SK-N-SH (cell line): Measurements from ENCODE around the gene ZNF208. TPM values are rescaled to one million over a fixed set of nuclear protein-coding genes. Genes with fewer than 3 reads are reported as not detected.
"Not testable (repeated sequence)": the region's sequence is repeated elsewhere in the genome, so short reads cannot be mapped to it uniquely, and the experiment has no call there.

Source experiments
- CTCF ChIA-PET: fragments of 300-600, 350-600 bp; formaldehyde crosslinking; extraction: SDS; loops from one replicate; lab custom pipeline; 2021; lab: Yijun Ruan, JAX
- POLR2A ChIA-PET: fragments of 350-600 bp; sonication (Branson Sonifier 250); formaldehyde crosslinking; extraction: SDS; loops from one replicate; lab custom pipeline; 2020; ENCODE audit warnings: antibody characterized with exemption, inconsistent platforms; lab: Yijun Ruan, JAX
- DNase-seq: peaks from one replicate; pipeline ENCODE4 v3.0.0; 2012
- H2AFZ ChIP-seq: fragments of 200-600 bp; sonication (generic); 2 replicates; pipeline ENCODE4 v1.8.1; 2016; ENCODE audit warnings: antibody characterized with exemption, mild to moderate bottlenecking, low read depth
- H3F3A ChIP-seq: fragments of 200-600 bp; sonication (generic); replicated peaks from 2 replicates; pipeline ENCODE3; 2016; ENCODE audit warnings: antibody characterized with exemption, mild to moderate bottlenecking; ENCODE audit not compliant: insufficient read depth
- H3K27ac ChIP-seq, 2 experiments: fragments of 200-500 bp in 1 of 2; fragments of 200-600 bp in 1 of 2; sonication (Bioruptor generic) in 1 of 2; sonication (generic), shearing (Covaris generic) in 1 of 2; 2 replicates each; pipeline versions ENCODE4 v1.5.1 to v1.6.1; 2014 to 2016; ENCODE audit warnings: low read depth in 2 of 2, inconsistent platforms in 1 of 2, low read length in 1 of 2, mild to moderate bottlenecking in 1 of 2, mixed read lengths in 1 of 2
- H3K27me3 ChIP-seq: fragments of 200-600 bp; sonication (generic), shearing (Covaris generic); 2 replicates; pipeline ENCODE4 v1.6.1; 2016; ENCODE audit warnings: mixed run types; ENCODE audit not compliant: insufficient read depth
- H3K36me3 ChIP-seq, 2 experiments: fragments of 200-500 bp in 1 of 2; fragments of 200-600 bp in 1 of 2; sonication (Bioruptor generic) in 1 of 2; sonication (generic) in 1 of 2; replicated peaks in 1 of 2; 2 replicates each; pipeline versions ENCODE3 to v1.5.1; 2014 to 2016; ENCODE audit warnings: low read length in 1 of 2, mild to moderate bottlenecking in 1 of 2; ENCODE audit not compliant: insufficient read depth in 2 of 2, control insufficient read depth in 1 of 2
- H3K4me1 ChIP-seq, 2 experiments: fragments of 200-500 bp in 1 of 2; fragments of 200-600 bp in 1 of 2; sonication (Bioruptor generic) in 1 of 2; sonication (generic), shearing (Covaris generic) in 1 of 2; 2 replicates each; pipeline versions ENCODE4 v1.5.1 to v1.6.1; 2014 to 2016; ENCODE audit warnings: low read depth in 1 of 2, low read length in 1 of 2, mixed run types in 1 of 2; ENCODE audit not compliant: insufficient read depth in 2 of 2, control insufficient read depth in 1 of 2
- H3K4me2 ChIP-seq: fragments of 200-600 bp; sonication (generic), shearing (Covaris generic); 2 replicates; pipeline ENCODE4 v1.6.1; 2017; ENCODE audit warnings: mixed run types
- H3K4me3 ChIP-seq, 2 experiments: fragments of 200-500 bp in 1 of 2; fragments of 200-600 bp in 1 of 2; sonication (Bioruptor generic) in 1 of 2; sonication (generic), shearing (Covaris generic) in 1 of 2; 2 replicates each; pipeline versions ENCODE4 v1.5.1 to v1.8.1; 2014 to 2016; ENCODE audit warnings: low read depth in 2 of 2, inconsistent platforms in 1 of 2, low read length in 1 of 2, mild to moderate bottlenecking in 1 of 2, mixed read lengths in 1 of 2, moderate library complexity in 1 of 2
- H3K79me2 ChIP-seq: fragments of 200-600 bp; sonication (generic); 2 replicates; pipeline ENCODE4 v1.8.1; 2017; ENCODE audit warnings: mild to moderate bottlenecking; ENCODE audit not compliant: insufficient read depth
- H3K9ac ChIP-seq: fragments of 200-600 bp; sonication (generic); 2 replicates; pipeline ENCODE4 v1.6.1; 2017; ENCODE audit warnings: mixed run types
- H3K9me2 ChIP-seq: fragments of 200-600 bp; sonication (generic); 2 replicates; pipeline ENCODE4 v1.6.1; 2017; ENCODE audit warnings: mixed run types
- H3K9me3 ChIP-seq: fragments of 200-600 bp; sonication (generic); 2 replicates; pipeline ENCODE4 v1.6.1; 2017; ENCODE audit warnings: mixed run types, mild to moderate bottlenecking, moderate library complexity
- H4K20me1 ChIP-seq: fragments of 200-600 bp; sonication (generic); 2 replicates; pipeline ENCODE4 v1.6.1; 2017; ENCODE audit warnings: mild to moderate bottlenecking, mixed run types; ENCODE audit not compliant: insufficient read depth
- ELF1 ChIP-seq: IDR thresholded peaks from 2 replicates; pipeline ENCODE4 v1.4.0; 2012
- EZH2phosphoT487 ChIP-seq: fragments of 200-600 bp; sonication (generic); IDR thresholded peaks from 2 replicates; pipeline ENCODE4 v1.6.1; 2017; ENCODE audit warnings: low read depth, mixed run types, mild to moderate bottlenecking, antibody characterized with exemption, moderate library complexity, borderline replicate concordance
- FOSL2 ChIP-seq: IDR thresholded peaks from 2 replicates; pipeline ENCODE4 v1.4.0; 2012; ENCODE audit warnings: low read depth, mild to moderate bottlenecking, moderate library complexity, borderline replicate concordance
- GABPA ChIP-seq: IDR thresholded peaks from 2 replicates; pipeline ENCODE4 v1.4.0; 2012; ENCODE audit warnings: low read depth, mild to moderate bottlenecking
- GATA2 ChIP-seq: sonication (generic); formaldehyde crosslinking; IDR thresholded peaks from 2 replicates; pipeline ENCODE4 v1.5.0; 2020; ENCODE audit warnings: mild to moderate bottlenecking, missing genetic modification reagents
- JUND ChIP-seq: IDR thresholded peaks from 2 replicates; pipeline ENCODE4 v1.4.0; 2012
- MXI1 ChIP-seq: IDR thresholded peaks from 2 replicates; pipeline ENCODE4 v1.6.1; 2012; ENCODE audit warnings: mild to moderate bottlenecking, low read depth, low read length, improper control_type of control experiment
- PBX3 ChIP-seq: IDR thresholded peaks from 2 replicates; pipeline ENCODE4; 2012
- RCOR1 ChIP-seq: fragments of 150-350 bp; IDR thresholded peaks from 2 replicates; pipeline ENCODE4 v1.6.1; 2017; ENCODE audit warnings: antibody characterized with exemption, low read length
- RFX5 ChIP-seq: IDR thresholded peaks from 2 replicates; pipeline ENCODE4 v1.6.1; 2012; ENCODE audit warnings: mild to moderate bottlenecking, improper control_type of control experiment, low read length
- RXRA ChIP-seq: IDR thresholded peaks from 2 replicates; pipeline ENCODE4 v1.4.0; 2012; ENCODE audit warnings: low read depth, mild to moderate bottlenecking, borderline replicate concordance
- SMC3 ChIP-seq: IDR thresholded peaks from 2 replicates; pipeline ENCODE4 v1.6.1; 2012; ENCODE audit warnings: low read depth, low read length, improper control_type of control experiment
- TAF1 ChIP-seq: IDR thresholded peaks from 2 replicates; pipeline ENCODE4 v1.6.1; 2012; ENCODE audit warnings: low read depth, mild to moderate bottlenecking, low read length, moderate library complexity, borderline replicate concordance
- TCF12 ChIP-seq: IDR thresholded peaks from 2 replicates; pipeline ENCODE4 v1.4.0; 2012
- TEAD4 ChIP-seq: IDR thresholded peaks from 2 replicates; pipeline ENCODE4 v1.4.0; 2012; ENCODE audit warnings: mild to moderate bottlenecking, borderline replicate concordance; ENCODE audit not compliant: insufficient read depth
- USF2 ChIP-seq: fragments of 150-350 bp; IDR thresholded peaks from 2 replicates; pipeline ENCODE4 v1.6.1; 2017; ENCODE audit warnings: antibody characterized with exemption, low read length, low read depth, borderline replicate concordance
- WGBS: methylation state at CpG from one replicate; pipeline ENCODE4 v1.1.6; 2017; ENCODE audit warnings: low lambda C conversion rate; 5-methylcytosine and 5-hydroxymethylcytosine counted together
- polyA plus RNA-seq, 3 experiments: library from polyadenylated mRNA; depleted of rRNA; stranded (reverse); fragments of >200 nt; gene quantifications; 2 replicates each; pipeline ENCODE4 v1.2.3, GENCODE V29; 2012
- TF ChIP-seq, protein P1 (sequence below): IDR thresholded peaks from 2 replicates; pipeline ENCODE4 v1.6.1; 2012; ENCODE audit warnings: mild to moderate bottlenecking, low read depth, low read length, moderate library complexity
- TF ChIP-seq, protein P2 (sequence below): IDR thresholded peaks from 2 replicates; pipeline ENCODE4 v1.4.0; 2012; ENCODE audit warnings: low read depth, borderline replicate concordance
- TF ChIP-seq, protein P3 (sequence below): IDR thresholded peaks from 2 replicates; pipeline ENCODE4 v1.4.0; 2012; ENCODE audit warnings: low read depth, borderline replicate concordance

ZNF208 gene
- not detected in 2 replicates for polyA plus RNA-seq (2012; rRNA removed)
- 0.01 and 0.04 TPM in 2 replicates for polyA plus RNA-seq (2012; cell fraction: cytosol; rRNA removed)
- polyA plus RNA-seq (2012; cell fraction: nucleus; rRNA removed): 0.05 and 0.07 TPM in 2 replicates

DNA sequence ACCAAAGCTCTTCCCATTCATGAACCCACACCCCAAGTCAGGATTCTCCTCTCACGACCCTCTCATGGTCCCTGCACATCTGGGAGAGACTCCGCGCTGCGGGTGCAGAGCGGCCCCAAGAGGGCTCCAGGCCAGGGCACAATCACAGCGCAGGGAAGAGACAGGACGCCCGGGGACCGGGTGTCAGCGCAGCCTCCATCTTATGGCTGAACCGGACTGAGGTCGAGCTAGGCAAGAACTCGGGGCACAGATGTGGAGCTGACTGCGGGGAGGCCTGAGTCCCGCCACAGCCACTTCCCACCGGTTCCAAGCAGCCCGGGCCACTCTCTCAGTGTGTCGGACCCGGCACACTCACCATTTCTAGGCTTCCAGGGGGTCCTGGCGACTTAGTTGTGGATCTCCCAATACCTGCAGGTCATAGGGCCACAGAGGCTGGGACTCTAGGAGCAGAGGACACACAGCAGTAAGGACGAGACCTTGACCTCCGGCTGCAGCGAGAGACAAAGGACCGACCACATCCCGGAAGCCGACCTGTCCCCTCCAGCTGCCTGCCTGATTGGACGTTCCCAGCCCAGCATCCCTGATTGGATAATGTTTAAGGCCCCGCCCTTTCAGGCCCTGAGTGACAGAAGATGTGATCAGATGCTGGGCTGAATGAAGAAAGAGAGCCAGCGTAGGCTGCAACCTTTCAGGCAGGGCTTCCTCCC lies at the start of gene ZNF208:
Gene ZNF208 (minus strand): TSS at position 507 of the 707 bp plus-strand sequence. CDS start 149 bp downstream, at position 358.
- CTCF ChIA-PET, H3K9ac ChIP-seq, H3K27me3 ChIP-seq, H3K27ac ChIP-seq, H3K4me2 ChIP-seq, H2AFZ ChIP-seq, H3K9me2 ChIP-seq, H3K36me3 ChIP-seq, H3F3A ChIP-seq, H3K79me2 ChIP-seq, H3K4me3 ChIP-seq, H3K4me1 ChIP-seq, H4K20me1 ChIP-seq, POLR2A ChIA-PET, H3K9me3 ChIP-seq: not testable (repeated sequence)
- WGBS: 9% methylated on average over 19 of the region's 29 CpGs
- DNase-seq: peak; percentile 2

- Histone ChIP-seq H3K27ac (no peak overlapping the region), H3K4me3 (peak overlapping the region; percentile 53 to 59), H3K4me2 (peak overlapping the region; percentile 44), H2AFZ (no peak overlapping the region; the same call in 1 of the 2 replicates), H4K20me1 (no peaks in the 10 kb centered on the region), H3F3A (no peaks in the 10 kb centered on the region), H3K36me3 (no peaks in the 10 kb centered on the region), H3K9ac (no peak overlapping the region; the same call in 1 of the 2 replicates), H3K9me3 (no peaks in the 10 kb centered on the region), H3K4me1 (no peaks in the 10 kb centered on the region), H3K27me3 (no peaks in the 10 kb centered on the region), H3K9me2 (no peaks in the 10 kb centered on the region), H3K79me2 (no peaks in the 10 kb centered on the region)
- TF ChIP-seq GABPA (no peak), TEAD4 (no peak), PBX3 (no peak), EZH2phosphoT487 (no peak), GATA2 (CRISPR knock-in tag) (no peak), RFX5 (no peak), TCF12 (no peak), JUND (no peak), ELF1 (no peak), RCOR1 (no peak), SMC3 (no peak), FOSL2 (no peak), TAF1 (no peak), USF2 (no peak), RXRA (no peak), MXI1 (no peak)
- TF ChIP-seq, protein P1, sequence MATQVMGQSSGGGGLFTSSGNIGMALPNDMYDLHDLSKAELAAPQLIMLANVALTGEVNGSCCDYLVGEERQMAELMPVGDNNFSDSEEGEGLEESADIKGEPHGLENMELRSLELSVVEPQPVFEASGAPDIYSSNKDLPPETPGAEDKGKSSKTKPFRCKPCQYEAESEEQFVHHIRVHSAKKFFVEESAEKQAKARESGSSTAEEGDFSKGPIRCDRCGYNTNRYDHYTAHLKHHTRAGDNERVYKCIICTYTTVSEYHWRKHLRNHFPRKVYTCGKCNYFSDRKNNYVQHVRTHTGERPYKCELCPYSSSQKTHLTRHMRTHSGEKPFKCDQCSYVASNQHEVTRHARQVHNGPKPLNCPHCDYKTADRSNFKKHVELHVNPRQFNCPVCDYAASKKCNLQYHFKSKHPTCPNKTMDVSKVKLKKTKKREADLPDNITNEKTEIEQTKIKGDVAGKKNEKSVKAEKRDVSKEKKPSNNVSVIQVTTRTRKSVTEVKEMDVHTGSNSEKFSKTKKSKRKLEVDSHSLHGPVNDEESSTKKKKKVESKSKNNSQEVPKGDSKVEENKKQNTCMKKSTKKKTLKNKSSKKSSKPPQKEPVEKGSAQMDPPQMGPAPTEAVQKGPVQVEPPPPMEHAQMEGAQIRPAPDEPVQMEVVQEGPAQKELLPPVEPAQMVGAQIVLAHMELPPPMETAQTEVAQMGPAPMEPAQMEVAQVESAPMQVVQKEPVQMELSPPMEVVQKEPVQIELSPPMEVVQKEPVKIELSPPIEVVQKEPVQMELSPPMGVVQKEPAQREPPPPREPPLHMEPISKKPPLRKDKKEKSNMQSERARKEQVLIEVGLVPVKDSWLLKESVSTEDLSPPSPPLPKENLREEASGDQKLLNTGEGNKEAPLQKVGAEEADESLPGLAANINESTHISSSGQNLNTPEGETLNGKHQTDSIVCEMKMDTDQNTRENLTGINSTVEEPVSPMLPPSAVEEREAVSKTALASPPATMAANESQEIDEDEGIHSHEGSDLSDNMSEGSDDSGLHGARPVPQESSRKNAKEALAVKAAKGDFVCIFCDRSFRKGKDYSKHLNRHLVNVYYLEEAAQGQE: no peak
- TF ChIP-seq, protein P2, sequence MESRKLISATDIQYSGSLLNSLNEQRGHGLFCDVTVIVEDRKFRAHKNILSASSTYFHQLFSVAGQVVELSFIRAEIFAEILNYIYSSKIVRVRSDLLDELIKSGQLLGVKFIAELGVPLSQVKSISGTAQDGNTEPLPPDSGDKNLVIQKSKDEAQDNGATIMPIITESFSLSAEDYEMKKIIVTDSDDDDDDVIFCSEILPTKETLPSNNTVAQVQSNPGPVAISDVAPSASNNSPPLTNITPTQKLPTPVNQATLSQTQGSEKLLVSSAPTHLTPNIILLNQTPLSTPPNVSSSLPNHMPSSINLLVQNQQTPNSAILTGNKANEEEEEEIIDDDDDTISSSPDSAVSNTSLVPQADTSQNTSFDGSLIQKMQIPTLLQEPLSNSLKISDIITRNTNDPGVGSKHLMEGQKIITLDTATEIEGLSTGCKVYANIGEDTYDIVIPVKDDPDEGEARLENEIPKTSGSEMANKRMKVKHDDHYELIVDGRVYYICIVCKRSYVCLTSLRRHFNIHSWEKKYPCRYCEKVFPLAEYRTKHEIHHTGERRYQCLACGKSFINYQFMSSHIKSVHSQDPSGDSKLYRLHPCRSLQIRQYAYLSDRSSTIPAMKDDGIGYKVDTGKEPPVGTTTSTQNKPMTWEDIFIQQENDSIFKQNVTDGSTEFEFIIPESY: no peak
- TF ChIP-seq, protein P3, sequence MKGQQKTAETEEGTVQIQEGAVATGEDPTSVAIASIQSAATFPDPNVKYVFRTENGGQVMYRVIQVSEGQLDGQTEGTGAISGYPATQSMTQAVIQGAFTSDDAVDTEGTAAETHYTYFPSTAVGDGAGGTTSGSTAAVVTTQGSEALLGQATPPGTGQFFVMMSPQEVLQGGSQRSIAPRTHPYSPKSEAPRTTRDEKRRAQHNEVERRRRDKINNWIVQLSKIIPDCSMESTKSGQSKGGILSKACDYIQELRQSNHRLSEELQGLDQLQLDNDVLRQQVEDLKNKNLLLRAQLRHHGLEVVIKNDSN: no peak
- CTCF ChIA-PET: interaction anchor here (0.9 kb wide), 1 partner anchor 158 kb away, joined by 3 read pairs; no protein-coding TSS in a partner anchor
- 1% methylated on average over 10 of the region's 20 CpGs for WGBS
- peak; percentile 25 for DNase-seq
- POLR2A ChIA-PET: interaction anchor here (0.6 kb wide), 1 partner anchor 1907 kb away, joined by 3 read pairs; no protein-coding TSS in a partner anchor
These were observed 41.9 kb upstream of the ZNF208 start for GRCh38 chr19:22052644-22053013.
